ENCODE data around the gene DSN1.

DNA sequence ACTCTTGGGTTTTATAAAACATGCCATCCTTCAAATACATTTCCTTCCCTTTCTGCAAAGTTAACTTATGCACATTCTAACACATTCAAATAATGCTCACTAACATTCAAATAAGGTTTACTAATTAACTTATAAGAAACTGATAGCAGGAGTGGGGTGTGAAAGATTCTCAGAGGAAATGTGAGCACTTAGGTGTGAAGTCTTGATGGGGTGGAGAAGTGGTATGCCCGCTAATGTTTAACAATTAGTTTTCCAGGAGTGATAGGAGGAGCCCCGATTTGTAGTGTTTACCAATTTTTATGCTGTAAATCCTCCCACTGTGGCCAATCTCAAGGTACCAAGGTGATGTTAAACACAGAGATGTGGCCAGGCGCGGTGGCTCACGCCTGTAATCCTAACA lies 18.3 kb upstream of the DSN1 start:
- TF ChIP-seq, protein P1, sequence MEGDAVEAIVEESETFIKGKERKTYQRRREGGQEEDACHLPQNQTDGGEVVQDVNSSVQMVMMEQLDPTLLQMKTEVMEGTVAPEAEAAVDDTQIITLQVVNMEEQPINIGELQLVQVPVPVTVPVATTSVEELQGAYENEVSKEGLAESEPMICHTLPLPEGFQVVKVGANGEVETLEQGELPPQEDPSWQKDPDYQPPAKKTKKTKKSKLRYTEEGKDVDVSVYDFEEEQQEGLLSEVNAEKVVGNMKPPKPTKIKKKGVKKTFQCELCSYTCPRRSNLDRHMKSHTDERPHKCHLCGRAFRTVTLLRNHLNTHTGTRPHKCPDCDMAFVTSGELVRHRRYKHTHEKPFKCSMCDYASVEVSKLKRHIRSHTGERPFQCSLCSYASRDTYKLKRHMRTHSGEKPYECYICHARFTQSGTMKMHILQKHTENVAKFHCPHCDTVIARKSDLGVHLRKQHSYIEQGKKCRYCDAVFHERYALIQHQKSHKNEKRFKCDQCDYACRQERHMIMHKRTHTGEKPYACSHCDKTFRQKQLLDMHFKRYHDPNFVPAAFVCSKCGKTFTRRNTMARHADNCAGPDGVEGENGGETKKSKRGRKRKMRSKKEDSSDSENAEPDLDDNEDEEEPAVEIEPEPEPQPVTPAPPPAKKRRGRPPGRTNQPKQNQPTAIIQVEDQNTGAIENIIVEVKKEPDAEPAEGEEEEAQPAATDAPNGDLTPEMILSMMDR (IDR thresholded peaks at IDR 0.05): no peak
- TF ChIP-seq POLR2AphosphoS5 (IDR thresholded peaks at IDR 0.05; ENCODE audit: low read depth, low read length) (no peak), SIN3A (IDR thresholded peaks at IDR 0.05; ENCODE audit: borderline replicate concordance, insufficient read depth, low read depth, low read length) (no peak)
- TF ChIP-seq, protein P2, sequence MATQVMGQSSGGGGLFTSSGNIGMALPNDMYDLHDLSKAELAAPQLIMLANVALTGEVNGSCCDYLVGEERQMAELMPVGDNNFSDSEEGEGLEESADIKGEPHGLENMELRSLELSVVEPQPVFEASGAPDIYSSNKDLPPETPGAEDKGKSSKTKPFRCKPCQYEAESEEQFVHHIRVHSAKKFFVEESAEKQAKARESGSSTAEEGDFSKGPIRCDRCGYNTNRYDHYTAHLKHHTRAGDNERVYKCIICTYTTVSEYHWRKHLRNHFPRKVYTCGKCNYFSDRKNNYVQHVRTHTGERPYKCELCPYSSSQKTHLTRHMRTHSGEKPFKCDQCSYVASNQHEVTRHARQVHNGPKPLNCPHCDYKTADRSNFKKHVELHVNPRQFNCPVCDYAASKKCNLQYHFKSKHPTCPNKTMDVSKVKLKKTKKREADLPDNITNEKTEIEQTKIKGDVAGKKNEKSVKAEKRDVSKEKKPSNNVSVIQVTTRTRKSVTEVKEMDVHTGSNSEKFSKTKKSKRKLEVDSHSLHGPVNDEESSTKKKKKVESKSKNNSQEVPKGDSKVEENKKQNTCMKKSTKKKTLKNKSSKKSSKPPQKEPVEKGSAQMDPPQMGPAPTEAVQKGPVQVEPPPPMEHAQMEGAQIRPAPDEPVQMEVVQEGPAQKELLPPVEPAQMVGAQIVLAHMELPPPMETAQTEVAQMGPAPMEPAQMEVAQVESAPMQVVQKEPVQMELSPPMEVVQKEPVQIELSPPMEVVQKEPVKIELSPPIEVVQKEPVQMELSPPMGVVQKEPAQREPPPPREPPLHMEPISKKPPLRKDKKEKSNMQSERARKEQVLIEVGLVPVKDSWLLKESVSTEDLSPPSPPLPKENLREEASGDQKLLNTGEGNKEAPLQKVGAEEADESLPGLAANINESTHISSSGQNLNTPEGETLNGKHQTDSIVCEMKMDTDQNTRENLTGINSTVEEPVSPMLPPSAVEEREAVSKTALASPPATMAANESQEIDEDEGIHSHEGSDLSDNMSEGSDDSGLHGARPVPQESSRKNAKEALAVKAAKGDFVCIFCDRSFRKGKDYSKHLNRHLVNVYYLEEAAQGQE (IDR thresholded peaks at IDR 0.05; ENCODE audit: insufficient read depth in 1 of 2, low read depth in 2 of 2, low read length in 1 of 2): no peak

Measured in Panc1 (cell line).